Gastroesophageal sphincter (tissue), 3 donors: Measurements from ENCODE around the gene THRB.

Experiments used
- EP300 ChIP-seq: sonication (generic); formaldehyde crosslinking; IDR thresholded peaks from one replicate; pipeline ENCODE4 v1.6.1; 2017; ENCODE audit warnings: antibody characterized with exemption, mild to moderate bottlenecking
- POLR2A ChIP-seq, 2 donors: fragments of 450-650 bp; IDR thresholded peaks; one replicate each; pipeline ENCODE4 v1.6.1; 2017; ENCODE audit warnings: antibody characterized with exemption in 2 of 2, mild to moderate bottlenecking in 2 of 2, moderate library complexity in 1 of 2
- POLR2AphosphoS5 ChIP-seq: sonication (generic); formaldehyde crosslinking; IDR thresholded peaks from one replicate; pipeline ENCODE4 v1.6.1; 2017; ENCODE audit warnings: antibody characterized with exemption
- TF ChIP-seq, protein P1 (sequence below), 4 experiments: fragments of 200-600 bp in 2 of 4; fragments of 450-650 bp in 2 of 4; sonication (generic) in 1 of 4; IDR thresholded peaks; one replicate each; pipeline ENCODE4 v1.5.1; 2017 to 2019; ENCODE audit warnings: antibody characterized with exemption in 4 of 4, mild to moderate bottlenecking in 2 of 4, moderate library complexity in 2 of 4

DNA sequence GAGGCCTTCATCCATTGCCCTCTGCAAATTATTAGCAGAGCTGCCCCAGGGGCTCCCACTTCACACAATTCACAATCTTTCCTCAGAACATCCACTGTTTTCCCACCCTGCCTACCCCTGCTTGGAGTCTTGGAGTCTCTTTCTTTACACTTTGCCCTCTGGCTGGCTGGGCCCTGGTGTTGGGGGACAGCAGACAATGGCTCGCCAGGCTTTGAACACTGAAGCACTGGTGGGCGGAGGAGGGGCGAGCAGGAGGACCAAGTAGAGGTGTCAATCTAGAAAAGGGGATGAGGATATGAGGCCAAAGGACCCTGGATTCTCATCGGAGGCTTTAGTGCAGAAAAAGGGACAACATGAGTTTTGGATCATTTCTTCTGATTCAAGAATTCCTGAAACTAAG, 337.5 kb downstream of the THRB start:
- TF ChIP-seq POLR2A (IDR thresholded peaks at IDR 0.05) (no peak), POLR2AphosphoS5 (no peak), EP300 (no peak)
- TF ChIP-seq, protein P1, sequence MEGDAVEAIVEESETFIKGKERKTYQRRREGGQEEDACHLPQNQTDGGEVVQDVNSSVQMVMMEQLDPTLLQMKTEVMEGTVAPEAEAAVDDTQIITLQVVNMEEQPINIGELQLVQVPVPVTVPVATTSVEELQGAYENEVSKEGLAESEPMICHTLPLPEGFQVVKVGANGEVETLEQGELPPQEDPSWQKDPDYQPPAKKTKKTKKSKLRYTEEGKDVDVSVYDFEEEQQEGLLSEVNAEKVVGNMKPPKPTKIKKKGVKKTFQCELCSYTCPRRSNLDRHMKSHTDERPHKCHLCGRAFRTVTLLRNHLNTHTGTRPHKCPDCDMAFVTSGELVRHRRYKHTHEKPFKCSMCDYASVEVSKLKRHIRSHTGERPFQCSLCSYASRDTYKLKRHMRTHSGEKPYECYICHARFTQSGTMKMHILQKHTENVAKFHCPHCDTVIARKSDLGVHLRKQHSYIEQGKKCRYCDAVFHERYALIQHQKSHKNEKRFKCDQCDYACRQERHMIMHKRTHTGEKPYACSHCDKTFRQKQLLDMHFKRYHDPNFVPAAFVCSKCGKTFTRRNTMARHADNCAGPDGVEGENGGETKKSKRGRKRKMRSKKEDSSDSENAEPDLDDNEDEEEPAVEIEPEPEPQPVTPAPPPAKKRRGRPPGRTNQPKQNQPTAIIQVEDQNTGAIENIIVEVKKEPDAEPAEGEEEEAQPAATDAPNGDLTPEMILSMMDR (IDR thresholded peaks at IDR 0.05), result no peak
